Measurements from ENCODE around the gene SMG6. TPM values are rescaled to one million over a fixed set of nuclear protein-coding genes. Genes with fewer than 3 reads are reported as not detected.

SMG6 gene
- total and polyA plus RNA-seq, 2 of the 8 experiments (the other 6 are each of a cell fraction or from before 2014, with no cell fraction given), result 18.5 to 25.2 TPM

DNA sequence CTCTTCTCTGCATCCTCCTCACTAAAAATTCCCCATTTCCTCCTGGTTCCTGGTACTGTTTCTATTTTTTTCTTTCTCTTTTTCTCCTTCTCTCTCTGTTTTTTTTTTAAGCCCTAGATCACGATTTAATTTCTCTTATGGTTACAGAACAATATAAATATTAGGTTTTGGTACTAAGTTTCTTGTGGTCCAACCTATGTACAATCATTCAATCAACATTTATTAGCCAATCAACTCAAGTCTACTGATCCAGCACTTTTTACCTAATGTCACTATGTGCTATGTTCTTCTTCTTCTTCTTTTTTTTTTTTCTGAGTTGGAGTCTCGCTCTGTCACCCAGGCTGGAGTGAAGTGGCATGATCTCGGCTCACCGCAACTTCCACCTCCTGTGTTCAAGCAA, 291.1 kb downstream of the SMG6 start:
- Histone ChIP-seq H2BK120ac (replicated peaks; ENCODE audit: low read depth, low read length) (no peak overlapping the region), H3K79me1 (ENCODE audit: low read depth, low read length) (no peaks in the 10 kb centered on the region), H3K4me1 (replicated peaks in 1 of 4; ENCODE audit: control insufficient read depth in 3 of 4, insufficient read depth in 4 of 4, low read length in 3 of 4) (peaks cover 0 to 13% (median 2%) of the 10 kb centered on the region in 4 experiments; a peak in 3 of 7 replicates), H3K23ac (ENCODE audit: insufficient read length) (no peak overlapping the region), H3K9ac (replicated peaks in 1 of 4; ENCODE audit: extremely low read depth in 1 of 4, low read depth in 3 of 4, low read length in 3 of 4) (no peak overlapping the region), H4K8ac (ENCODE audit: extremely low read depth, insufficient read depth, low read length) (no peak overlapping the region), H3K23me2 (ENCODE audit: low read depth, low read length) (no peaks in the 10 kb centered on the region), H2AK5ac (ENCODE audit: low read depth, low read length) (no peak overlapping the region), H2BK20ac (ENCODE audit: low read length) (no peak overlapping the region), H3K79me2 (ENCODE audit: control insufficient read depth in 1 of 2, insufficient read depth in 2 of 2, low read length in 2 of 2) (no peaks in the 10 kb centered on the region), H4K20me1 (replicated peaks in 1 of 2; ENCODE audit: control insufficient read depth in 1 of 2, insufficient read depth in 2 of 2, low read length in 2 of 2) (peaks cover 0 to 2% of the 10 kb centered on the region in 2 experiments), H3K56ac (replicated peaks; ENCODE audit: insufficient read length, low read depth, low read length) (no peak overlapping the region), H2BK5ac (ENCODE audit: low read depth, low read length) (no peak overlapping the region), H3K4me2 (ENCODE audit: insufficient read depth in 1 of 2, low read depth in 2 of 2, low read length in 2 of 2) (0 out of 4 replicates have a peak overlapping the region, but pooled peaks of 1 of the 2 experiments have one; percentile 40), H2AFZ (ENCODE audit: low read length) (no peak overlapping the region), H2BK12ac (ENCODE audit: low read depth, low read length) (no peak overlapping the region), H3K27ac (ENCODE audit: low read depth, low read length) (no peak overlapping the region), H3K4me3 (ENCODE audit: extremely low read depth in 1 of 4, insufficient read depth in 2 of 4, low read depth in 3 of 4, low read length in 4 of 4) (no peak overlapping the region), H3K36me3 (ENCODE audit: control insufficient read depth in 2 of 4, insufficient read depth in 4 of 4, low read length in 3 of 4) (no peaks in the 10 kb centered on the region), H3K14ac (ENCODE audit: insufficient read length) (no peak overlapping the region), H4K91ac (replicated peaks; ENCODE audit: insufficient read length, low read length) (no peak overlapping the region), H3K18ac (ENCODE audit: extremely low read depth, low read length) (no peak overlapping the region), H3K27me3 (replicated peaks in 1 of 4; ENCODE audit: control insufficient read depth in 3 of 4, extremely low read depth in 1 of 4, insufficient read depth in 3 of 4, low read length in 3 of 4) (peaks cover 0 to 7% (median 4%) of the 10 kb centered on the region in 4 experiments; a peak in 3 of 7 replicates), H2BK15ac (ENCODE audit: low read length) (no peak overlapping the region), H3K4ac (replicated peaks; ENCODE audit: insufficient read length, low read depth, low read length) (no peak overlapping the region), H4K5ac (ENCODE audit: insufficient read length, low read depth, low read length) (no peak overlapping the region), H3K9me3 (ENCODE audit: insufficient read depth in 2 of 2, low read depth in 1 of 2, low read length in 1 of 2) (no peaks in the 10 kb centered on the region)
- ChIA-PET CTCF (ENCODE audit: partially characterized antibody) (interaction anchor here (0.9 to 1.5 kb wide), 3 partner anchors 8 to 131 kb away, joined by 3 to 4 read pairs (median 3); no protein-coding TSS in a partner anchor), POLR2A (ENCODE audit: partially characterized antibody) (no interaction called here)
- WGBS, 2 experiments (ENCODE audit: extremely low coverage in 1 of 2, insufficient coverage in 1 of 2, insufficient read length in 1 of 2, insufficient replicate concordance in 2 of 2, low coverage in 1 of 2, low lambda C conversion rate in 2 of 2, missing lambda C conversion rate in 1 of 2), result 96% methylated on average over 2 of the region's 4 CpGs; no CpG with 5 or more reads in 1 of the 2 experiments
- FAIRE-seq (no peak), DNase-seq (ENCODE audit: low read depth in 1 of 2, low spot score in 2 of 2) (no peak)
- no peak for TF ChIP-seq JUN (IDR thresholded peaks at IDR 0.05; ENCODE audit: low read depth, low read length)
- TF ChIP-seq EGR1 (IDR thresholded peaks at IDR 0.05; ENCODE audit: borderline replicate concordance, low read depth, low read length), result no peak
- TF ChIP-seq, protein P1, sequence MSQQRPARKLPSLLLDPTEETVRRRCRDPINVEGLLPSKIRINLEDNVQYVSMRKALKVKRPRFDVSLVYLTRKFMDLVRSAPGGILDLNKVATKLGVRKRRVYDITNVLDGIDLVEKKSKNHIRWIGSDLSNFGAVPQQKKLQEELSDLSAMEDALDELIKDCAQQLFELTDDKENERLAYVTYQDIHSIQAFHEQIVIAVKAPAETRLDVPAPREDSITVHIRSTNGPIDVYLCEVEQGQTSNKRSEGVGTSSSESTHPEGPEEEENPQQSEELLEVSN (IDR thresholded peaks at IDR 0.05), result no peak
- TF ChIP-seq CBX5 (IDR thresholded peaks at IDR 0.05; ENCODE audit: low read depth, low read length), result no peak
- TF ChIP-seq TAF7 (optimal IDR thresholded peaks at IDR 0.05; ENCODE audit: borderline replicate concordance, low read depth, low read length), result no peak
- TF ChIP-seq YY1 (IDR thresholded peaks at IDR 0.05; ENCODE audit: low read depth, low read length), result no peak
- no peak for TF ChIP-seq JUND (IDR thresholded peaks at IDR 0.05; ENCODE audit: low read length)
- TF ChIP-seq HDAC6 (IDR thresholded peaks at IDR 0.05; ENCODE audit: low read depth, low read length), result no peak
- no peak for TF ChIP-seq CREB1 (IDR thresholded peaks at IDR 0.05)
- TF ChIP-seq, protein P2, sequence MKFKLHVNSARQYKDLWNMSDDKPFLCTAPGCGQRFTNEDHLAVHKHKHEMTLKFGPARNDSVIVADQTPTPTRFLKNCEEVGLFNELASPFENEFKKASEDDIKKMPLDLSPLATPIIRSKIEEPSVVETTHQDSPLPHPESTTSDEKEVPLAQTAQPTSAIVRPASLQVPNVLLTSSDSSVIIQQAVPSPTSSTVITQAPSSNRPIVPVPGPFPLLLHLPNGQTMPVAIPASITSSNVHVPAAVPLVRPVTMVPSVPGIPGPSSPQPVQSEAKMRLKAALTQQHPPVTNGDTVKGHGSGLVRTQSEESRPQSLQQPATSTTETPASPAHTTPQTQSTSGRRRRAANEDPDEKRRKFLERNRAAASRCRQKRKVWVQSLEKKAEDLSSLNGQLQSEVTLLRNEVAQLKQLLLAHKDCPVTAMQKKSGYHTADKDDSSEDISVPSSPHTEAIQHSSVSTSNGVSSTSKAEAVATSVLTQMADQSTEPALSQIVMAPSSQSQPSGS (IDR thresholded peaks at IDR 0.05; ENCODE audit: low read length), result no peak
- no peak for TF ChIP-seq MAFK (IDR thresholded peaks at IDR 0.05; ENCODE audit: low read depth, low read length)
- TF ChIP-seq, protein P3, sequence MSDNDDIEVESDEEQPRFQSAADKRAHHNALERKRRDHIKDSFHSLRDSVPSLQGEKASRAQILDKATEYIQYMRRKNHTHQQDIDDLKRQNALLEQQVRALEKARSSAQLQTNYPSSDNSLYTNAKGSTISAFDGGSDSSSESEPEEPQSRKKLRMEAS (IDR thresholded peaks at IDR 0.05), result no peak
